ENCODE measurements around the gene TMEM43.

GRCh38 chr3:14126017-14126886 lies 1.4 kb downstream of the TMEM43 start:
- TF ChIP-seq, protein P1, sequence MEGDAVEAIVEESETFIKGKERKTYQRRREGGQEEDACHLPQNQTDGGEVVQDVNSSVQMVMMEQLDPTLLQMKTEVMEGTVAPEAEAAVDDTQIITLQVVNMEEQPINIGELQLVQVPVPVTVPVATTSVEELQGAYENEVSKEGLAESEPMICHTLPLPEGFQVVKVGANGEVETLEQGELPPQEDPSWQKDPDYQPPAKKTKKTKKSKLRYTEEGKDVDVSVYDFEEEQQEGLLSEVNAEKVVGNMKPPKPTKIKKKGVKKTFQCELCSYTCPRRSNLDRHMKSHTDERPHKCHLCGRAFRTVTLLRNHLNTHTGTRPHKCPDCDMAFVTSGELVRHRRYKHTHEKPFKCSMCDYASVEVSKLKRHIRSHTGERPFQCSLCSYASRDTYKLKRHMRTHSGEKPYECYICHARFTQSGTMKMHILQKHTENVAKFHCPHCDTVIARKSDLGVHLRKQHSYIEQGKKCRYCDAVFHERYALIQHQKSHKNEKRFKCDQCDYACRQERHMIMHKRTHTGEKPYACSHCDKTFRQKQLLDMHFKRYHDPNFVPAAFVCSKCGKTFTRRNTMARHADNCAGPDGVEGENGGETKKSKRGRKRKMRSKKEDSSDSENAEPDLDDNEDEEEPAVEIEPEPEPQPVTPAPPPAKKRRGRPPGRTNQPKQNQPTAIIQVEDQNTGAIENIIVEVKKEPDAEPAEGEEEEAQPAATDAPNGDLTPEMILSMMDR (IDR thresholded peaks at IDR 0.05; ENCODE audit: borderline replicate concordance, extremely low read depth, low read length, poor library complexity, severe bottlenecking), result no peak
- no peak for TF ChIP-seq EZH2 (IDR thresholded peaks at IDR 0.05; ENCODE audit: borderline replicate concordance, low read depth, low read length, severe bottlenecking)
